ENCODE results near the gene RSBN1L. TPM values are rescaled to one million over a fixed set of nuclear protein-coding genes. Genes with fewer than 3 reads are reported as not detected.
A peak's percentile ranks its signal among the peaks of the same experiment; 100 is the strongest.
"Not testable (repeated sequence)": the region's sequence is repeated elsewhere in the genome, so short reads cannot be mapped to it uniquely, and the experiment has no call there.

RSBN1L gene
- total RNA-seq = 10 to 100 TPM in 2 of 6 donors, 1 to 10 TPM in 4; 7.6 to 14.3 (median 9.0) TPM
- 1 to 10 TPM; 5.0 to 9.7 TPM for polyA plus RNA-seq

- ATAC-seq (peak; percentile 89 to 95 (median 94)), FAIRE-seq (no peak), DNase-seq (peak; percentile 98 to 99 (median 98))
- TF ChIP-seq, protein P1, sequence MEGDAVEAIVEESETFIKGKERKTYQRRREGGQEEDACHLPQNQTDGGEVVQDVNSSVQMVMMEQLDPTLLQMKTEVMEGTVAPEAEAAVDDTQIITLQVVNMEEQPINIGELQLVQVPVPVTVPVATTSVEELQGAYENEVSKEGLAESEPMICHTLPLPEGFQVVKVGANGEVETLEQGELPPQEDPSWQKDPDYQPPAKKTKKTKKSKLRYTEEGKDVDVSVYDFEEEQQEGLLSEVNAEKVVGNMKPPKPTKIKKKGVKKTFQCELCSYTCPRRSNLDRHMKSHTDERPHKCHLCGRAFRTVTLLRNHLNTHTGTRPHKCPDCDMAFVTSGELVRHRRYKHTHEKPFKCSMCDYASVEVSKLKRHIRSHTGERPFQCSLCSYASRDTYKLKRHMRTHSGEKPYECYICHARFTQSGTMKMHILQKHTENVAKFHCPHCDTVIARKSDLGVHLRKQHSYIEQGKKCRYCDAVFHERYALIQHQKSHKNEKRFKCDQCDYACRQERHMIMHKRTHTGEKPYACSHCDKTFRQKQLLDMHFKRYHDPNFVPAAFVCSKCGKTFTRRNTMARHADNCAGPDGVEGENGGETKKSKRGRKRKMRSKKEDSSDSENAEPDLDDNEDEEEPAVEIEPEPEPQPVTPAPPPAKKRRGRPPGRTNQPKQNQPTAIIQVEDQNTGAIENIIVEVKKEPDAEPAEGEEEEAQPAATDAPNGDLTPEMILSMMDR (IDR thresholded peaks at IDR 0.05) = peak in 1 of 4 donors; percentile 29
- Histone ChIP-seq H3K4me1 (peaks cover 8 to 39% (median 16%) of the 10 kb centered on the region in 3 donors), H3K4me3 (peak within 1 kb of the TSS; percentile 94 to 98 (median 96)), H3K27me3 (no peaks in the 10 kb centered on the region), H3K36me3 (no peaks in the 10 kb centered on the region), H3K27ac (peak within 1 kb of the TSS; percentile 94 to 99 (median 97)), H3K9me3 (no peaks in the 10 kb centered on the region)
- WGBS, 2 donors = 0% methylated on average over 37 to 53 of the region's 53 CpGs
- intact Hi-C loops (cut with DNase I) = no loop called here
Observed at GRCh38 chr7:77696057-77696642, at the start of gene RSBN1L. TSS of gene RSBN1L (plus strand) at chr7:77696459. CDS start at chr7:77696470, 11 bp downstream.

- Histone ChIP-seq H3K27me3 (no peaks in the 10 kb centered on the region), H3K27ac (no peak overlapping the region), H3K9me3 (no peaks in the 10 kb centered on the region), H3K4me3 (no peak overlapping the region), H3K4me1 (peaks cover 11 to 17% (median 14%) of the 10 kb centered on the region in 3 donors), H3K36me3 (peaks cover 0 to 4% (median 0%) of the 10 kb centered on the region in 3 donors)
- FAIRE-seq (no peak), ATAC-seq (no peak), DNase-seq (no peak)
- intact Hi-C loops (cut with DNase I) = no loop called here
- 96 to 98% methylated on average over 6 of the region's 6 CpGs for WGBS, 2 donors
- TF ChIP-seq, protein P1 (IDR thresholded peaks at IDR 0.05) = no peak
Observed at GRCh38 chr7:77648742-77649338, 47.4 kb upstream of the RSBN1L start.

DNA sequence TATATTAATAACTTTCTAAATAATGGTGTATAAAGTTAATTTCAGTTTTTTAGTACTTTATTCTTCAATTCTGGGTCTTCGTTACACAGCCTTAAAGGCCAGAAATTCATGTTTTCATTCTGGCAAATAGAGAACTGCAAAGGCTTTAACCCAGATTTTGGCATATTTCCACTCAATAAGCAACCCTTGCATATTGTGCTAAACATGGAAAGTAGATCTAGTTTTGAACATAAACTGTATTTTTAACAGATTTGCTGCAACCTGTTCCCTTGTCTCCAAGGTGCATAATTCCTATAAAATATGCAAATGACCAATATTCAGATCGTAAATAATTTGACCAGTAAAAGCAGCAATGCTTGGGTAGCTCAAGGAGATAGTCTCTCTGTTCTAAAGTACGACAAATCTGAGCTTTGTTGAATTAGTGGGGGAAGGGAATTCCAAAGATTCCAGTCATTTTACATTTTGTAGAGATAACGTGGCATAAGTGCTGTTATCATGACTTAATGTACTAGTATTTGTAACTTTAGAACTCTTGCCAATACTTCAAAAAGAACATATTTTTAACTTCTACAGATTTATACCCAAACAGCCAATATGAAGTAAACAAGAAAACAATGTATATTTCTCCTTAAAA, 46.4 kb upstream of the RSBN1L start:
- intact Hi-C loops (cut with DNase I) = loop anchor here in 1 of 3 donors (10.0 kb wide), 1 partner anchor 105 kb away; no protein-coding TSS in a partner anchor
- ATAC-seq (peak in 1 of 4 donors; percentile 27), DNase-seq (no peak), FAIRE-seq (no peak)
- no peak overlapping the region for H3K4me3 ChIP-seq
- H3K4me1 ChIP-seq = peaks cover 14 to 18% (median 15%) of the 10 kb centered on the region in 3 donors
- TF ChIP-seq, protein P1 (IDR thresholded peaks at IDR 0.05) = no peak
- no peaks in the 10 kb centered on the region for H3K27me3 ChIP-seq
- H3K9me3 ChIP-seq = no peaks in the 10 kb centered on the region
- no peak overlapping the region for H3K27ac ChIP-seq
- H3K36me3 ChIP-seq = peaks cover 0 to 4% (median 0%) of the 10 kb centered on the region in 3 donors
- WGBS, 2 donors = 40 to 48% methylated on average over 4 of the region's 4 CpGs

DNA sequence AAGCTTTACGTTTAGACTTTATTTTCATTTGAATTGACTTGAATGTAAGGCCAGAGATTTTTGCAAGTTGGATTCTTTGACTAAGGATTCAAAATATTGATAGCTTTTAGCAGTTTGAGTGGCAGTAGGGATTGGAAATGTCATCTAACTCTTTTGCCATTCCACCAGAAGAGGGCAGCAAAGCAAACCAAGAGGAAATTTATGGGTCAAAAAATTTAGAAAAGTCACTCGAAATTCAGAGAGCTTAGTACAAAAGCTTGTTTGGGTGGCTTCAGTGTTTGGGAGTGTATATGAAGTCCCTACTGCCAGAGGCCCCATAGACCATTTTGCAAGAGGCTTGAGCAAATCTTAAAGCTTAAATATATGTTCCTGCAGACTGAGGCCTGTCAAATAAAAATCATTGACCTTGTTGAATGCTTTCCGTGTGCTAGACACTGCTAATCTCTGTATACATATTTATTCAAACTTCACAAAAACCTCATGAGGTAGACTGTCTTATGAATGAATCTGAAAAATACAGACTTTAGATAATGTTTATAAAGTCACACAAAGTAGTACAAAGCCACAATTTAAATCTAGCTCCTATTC, 44.6 kb upstream of the RSBN1L start:
- intact Hi-C loops (cut with DNase I) = loop anchor here in 1 of 3 donors (10.0 kb wide), 1 partner anchor 103 kb away; no protein-coding TSS in a partner anchor
- peaks cover 0 to 4% (median 0%) of the 10 kb centered on the region in 3 donors for H3K36me3 ChIP-seq
- H3K9me3 ChIP-seq = no peaks in the 10 kb centered on the region
- 12 to 16% methylated on average over 3 of the region's 3 CpGs for WGBS, 2 donors
- peaks cover 14 to 18% (median 15%) of the 10 kb centered on the region in 3 donors for H3K4me1 ChIP-seq
- TF ChIP-seq, protein P1 (IDR thresholded peaks at IDR 0.05) = peak; percentile 37 to 57 (median 44)
- FAIRE-seq (peak; percentile 54), DNase-seq (no peak), ATAC-seq (peak in 3 of 4 donors; percentile 45 to 53 (median 50))
- H3K27ac ChIP-seq = no peak overlapping the region
- H3K4me3 ChIP-seq = no peak overlapping the region
- H3K27me3 ChIP-seq = no peaks in the 10 kb centered on the region

DNA sequence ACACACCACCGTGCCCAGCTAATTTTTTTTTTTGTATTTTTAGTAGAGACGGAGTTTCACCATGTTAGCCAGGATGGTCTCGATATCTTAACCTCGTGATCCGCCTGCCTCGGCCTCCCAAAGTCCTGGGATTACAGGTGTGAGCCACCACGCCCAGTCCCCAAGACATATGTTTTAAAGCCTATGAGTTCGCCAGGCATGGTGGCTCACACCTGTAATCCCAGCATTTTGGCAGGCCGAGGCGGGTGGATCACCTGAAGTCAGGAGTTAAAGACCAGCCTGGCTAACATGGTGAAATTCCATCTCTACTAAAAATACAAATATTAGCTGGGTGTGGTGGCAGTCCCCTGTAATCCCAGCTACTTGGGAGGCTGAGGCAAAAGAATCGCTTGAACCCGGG, 43.4 kb upstream of the RSBN1L start:
- not testable (repeated sequence) for ATAC-seq, DNase-seq, H3K36me3 ChIP-seq, H3K27ac ChIP-seq, H3K9me3 ChIP-seq, H3K27me3 ChIP-seq, H3K4me3 ChIP-seq, FAIRE-seq
- intact Hi-C loops (cut with DNase I) = loop anchor here in 1 of 3 donors (10.0 kb wide), 1 partner anchor 102 kb away; no protein-coding TSS in a partner anchor
- 96 to 98% methylated on average over 12 of the region's 12 CpGs for WGBS, 2 donors
- peaks cover 14 to 18% (median 15%) of the 10 kb centered on the region in 3 donors for H3K4me1 ChIP-seq
